WTC11 (cell line): ENCODE measurements around the gene RBBP4.

Source experiments
- TCF7 ChIP-seq: sonication (generic); formaldehyde crosslinking; IDR thresholded peaks from 2 replicates; pipeline ENCODE4 v1.8.0; 2022; ENCODE audit warnings: mild to moderate bottlenecking, low read depth, missing genetic modification reagents, moderate library complexity
- TEAD4 ChIP-seq: sonication (generic); formaldehyde crosslinking; IDR thresholded peaks from 2 replicates; pipeline ENCODE4 v1.8.0; 2022; ENCODE audit warnings: mild to moderate bottlenecking, missing genetic modification reagents
- TF ChIP-seq, protein P1 (sequence below): sonication (generic); formaldehyde crosslinking; IDR thresholded peaks from 2 replicates; pipeline ENCODE4 v1.8.1; 2022; ENCODE audit warnings: low read depth, mild to moderate bottlenecking, moderate library complexity, missing genetic modification reagents, borderline replicate concordance
- TF ChIP-seq, protein P2 (sequence below): sonication (generic); formaldehyde crosslinking; conservative IDR thresholded peaks from 2 replicates; pipeline ENCODE4 v1.8.1; 2023; ENCODE audit warnings: mild to moderate bottlenecking, low read depth, missing genetic modification reagents, moderate library complexity
- TF ChIP-seq, protein P3 (sequence below): fragments of 200-600 bp; IDR thresholded peaks from 2 replicates; pipeline ENCODE4 v1.8.0; 2022; ENCODE audit warnings: antibody characterized with exemption
- TF ChIP-seq, protein P4 (sequence below): sonication (generic); formaldehyde crosslinking; IDR thresholded peaks from 2 replicates; pipeline ENCODE4 v1.8.1; 2022; ENCODE audit warnings: low read depth, missing genetic modification reagents, borderline replicate concordance

DNA sequence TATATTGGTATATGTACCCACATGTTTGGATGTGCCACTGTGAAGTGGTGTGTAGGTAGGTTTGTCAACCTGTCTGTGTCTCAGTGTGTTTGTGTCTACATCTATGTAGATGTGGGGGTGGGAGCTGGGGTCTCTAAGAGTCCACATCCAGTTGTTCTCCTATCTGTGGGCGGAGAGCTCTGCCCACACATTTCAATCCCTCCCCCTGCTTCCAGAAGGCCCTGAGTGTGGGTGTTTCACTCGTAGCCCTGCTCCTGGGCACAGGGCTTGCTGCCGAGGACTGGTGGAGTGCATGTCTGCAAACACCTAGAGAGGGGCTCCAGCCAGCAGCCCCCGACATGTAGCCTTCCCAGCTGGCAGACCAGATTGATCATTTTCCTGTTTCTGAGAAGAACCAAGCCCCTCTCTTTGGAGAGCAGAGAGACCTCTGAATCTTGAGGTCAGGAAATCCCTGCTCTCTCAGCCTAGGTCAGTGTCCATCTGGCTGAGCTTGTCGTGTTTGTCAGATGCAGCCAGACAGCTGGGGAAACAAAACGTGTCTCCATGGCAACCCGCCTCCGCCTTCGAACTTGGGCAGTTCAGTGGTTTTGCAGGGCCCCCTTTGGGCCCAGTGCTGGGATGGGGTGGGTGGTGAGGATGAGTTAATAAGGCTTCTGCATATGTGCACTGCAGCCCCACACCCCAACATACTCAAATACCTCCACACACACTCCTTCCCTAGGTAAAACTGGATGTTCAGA, 82.7 kb downstream of the RBBP4 start:
- TF ChIP-seq, protein P1, sequence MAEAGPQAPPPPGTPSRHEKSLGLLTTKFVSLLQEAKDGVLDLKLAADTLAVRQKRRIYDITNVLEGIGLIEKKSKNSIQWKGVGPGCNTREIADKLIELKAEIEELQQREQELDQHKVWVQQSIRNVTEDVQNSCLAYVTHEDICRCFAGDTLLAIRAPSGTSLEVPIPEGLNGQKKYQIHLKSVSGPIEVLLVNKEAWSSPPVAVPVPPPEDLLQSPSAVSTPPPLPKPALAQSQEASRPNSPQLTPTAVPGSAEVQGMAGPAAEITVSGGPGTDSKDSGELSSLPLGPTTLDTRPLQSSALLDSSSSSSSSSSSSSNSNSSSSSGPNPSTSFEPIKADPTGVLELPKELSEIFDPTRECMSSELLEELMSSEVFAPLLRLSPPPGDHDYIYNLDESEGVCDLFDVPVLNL, result no peak
- TF ChIP-seq TCF7 (CRISPR knock-in tag), result no peak
- no peak for TF ChIP-seq TEAD4 (CRISPR knock-in tag)
- TF ChIP-seq, protein P2, sequence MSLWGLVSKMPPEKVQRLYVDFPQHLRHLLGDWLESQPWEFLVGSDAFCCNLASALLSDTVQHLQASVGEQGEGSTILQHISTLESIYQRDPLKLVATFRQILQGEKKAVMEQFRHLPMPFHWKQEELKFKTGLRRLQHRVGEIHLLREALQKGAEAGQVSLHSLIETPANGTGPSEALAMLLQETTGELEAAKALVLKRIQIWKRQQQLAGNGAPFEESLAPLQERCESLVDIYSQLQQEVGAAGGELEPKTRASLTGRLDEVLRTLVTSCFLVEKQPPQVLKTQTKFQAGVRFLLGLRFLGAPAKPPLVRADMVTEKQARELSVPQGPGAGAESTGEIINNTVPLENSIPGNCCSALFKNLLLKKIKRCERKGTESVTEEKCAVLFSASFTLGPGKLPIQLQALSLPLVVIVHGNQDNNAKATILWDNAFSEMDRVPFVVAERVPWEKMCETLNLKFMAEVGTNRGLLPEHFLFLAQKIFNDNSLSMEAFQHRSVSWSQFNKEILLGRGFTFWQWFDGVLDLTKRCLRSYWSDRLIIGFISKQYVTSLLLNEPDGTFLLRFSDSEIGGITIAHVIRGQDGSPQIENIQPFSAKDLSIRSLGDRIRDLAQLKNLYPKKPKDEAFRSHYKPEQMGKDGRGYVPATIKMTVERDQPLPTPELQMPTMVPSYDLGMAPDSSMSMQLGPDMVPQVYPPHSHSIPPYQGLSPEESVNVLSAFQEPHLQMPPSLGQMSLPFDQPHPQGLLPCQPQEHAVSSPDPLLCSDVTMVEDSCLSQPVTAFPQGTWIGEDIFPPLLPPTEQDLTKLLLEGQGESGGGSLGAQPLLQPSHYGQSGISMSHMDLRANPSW (CRISPR knock-in tag), result no peak
- TF ChIP-seq, protein P3, sequence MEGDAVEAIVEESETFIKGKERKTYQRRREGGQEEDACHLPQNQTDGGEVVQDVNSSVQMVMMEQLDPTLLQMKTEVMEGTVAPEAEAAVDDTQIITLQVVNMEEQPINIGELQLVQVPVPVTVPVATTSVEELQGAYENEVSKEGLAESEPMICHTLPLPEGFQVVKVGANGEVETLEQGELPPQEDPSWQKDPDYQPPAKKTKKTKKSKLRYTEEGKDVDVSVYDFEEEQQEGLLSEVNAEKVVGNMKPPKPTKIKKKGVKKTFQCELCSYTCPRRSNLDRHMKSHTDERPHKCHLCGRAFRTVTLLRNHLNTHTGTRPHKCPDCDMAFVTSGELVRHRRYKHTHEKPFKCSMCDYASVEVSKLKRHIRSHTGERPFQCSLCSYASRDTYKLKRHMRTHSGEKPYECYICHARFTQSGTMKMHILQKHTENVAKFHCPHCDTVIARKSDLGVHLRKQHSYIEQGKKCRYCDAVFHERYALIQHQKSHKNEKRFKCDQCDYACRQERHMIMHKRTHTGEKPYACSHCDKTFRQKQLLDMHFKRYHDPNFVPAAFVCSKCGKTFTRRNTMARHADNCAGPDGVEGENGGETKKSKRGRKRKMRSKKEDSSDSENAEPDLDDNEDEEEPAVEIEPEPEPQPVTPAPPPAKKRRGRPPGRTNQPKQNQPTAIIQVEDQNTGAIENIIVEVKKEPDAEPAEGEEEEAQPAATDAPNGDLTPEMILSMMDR, result no peak
- TF ChIP-seq, protein P4, sequence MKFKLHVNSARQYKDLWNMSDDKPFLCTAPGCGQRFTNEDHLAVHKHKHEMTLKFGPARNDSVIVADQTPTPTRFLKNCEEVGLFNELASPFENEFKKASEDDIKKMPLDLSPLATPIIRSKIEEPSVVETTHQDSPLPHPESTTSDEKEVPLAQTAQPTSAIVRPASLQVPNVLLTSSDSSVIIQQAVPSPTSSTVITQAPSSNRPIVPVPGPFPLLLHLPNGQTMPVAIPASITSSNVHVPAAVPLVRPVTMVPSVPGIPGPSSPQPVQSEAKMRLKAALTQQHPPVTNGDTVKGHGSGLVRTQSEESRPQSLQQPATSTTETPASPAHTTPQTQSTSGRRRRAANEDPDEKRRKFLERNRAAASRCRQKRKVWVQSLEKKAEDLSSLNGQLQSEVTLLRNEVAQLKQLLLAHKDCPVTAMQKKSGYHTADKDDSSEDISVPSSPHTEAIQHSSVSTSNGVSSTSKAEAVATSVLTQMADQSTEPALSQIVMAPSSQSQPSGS (CRISPR knock-in tag), result no peak
